Measurements from ENCODE around the gene PNKP. TPM values are rescaled to one million over a fixed set of nuclear protein-coding genes. Genes with fewer than 3 reads are reported as not detected.
A peak's percentile ranks its signal among the peaks of the same experiment; 100 is the strongest.

PNKP gene
- total RNA-seq, 1 donor from 2014 or later, result 69.3 TPM

- H3K4me3 ChIP-seq (ENCODE audit: low read depth, low read length), result peak overlapping the region; percentile 98
- no peak for DNase-seq (ENCODE audit: low read depth)
Measured at GRCh38 chr19:49875177-49875576, 7.8 kb upstream of the PNKP start.

GRCh38 chr19:49874503-49875157, 7.3 kb upstream of the PNKP start:
- Histone ChIP-seq H3K27me3 (ENCODE audit: control insufficient read depth, insufficient read depth, low read length) (no peaks in the 10 kb centered on the region), H3K4me3 (ENCODE audit: low read depth, low read length) (no peak overlapping the region), H3K36me3 (ENCODE audit: control insufficient read depth, insufficient read depth, low read length) (peaks cover 4% of the 10 kb centered on the region)
- no peak for TF ChIP-seq CTCF (IDR thresholded peaks at IDR 0.05; ENCODE audit: insufficient read depth, low read length, poor library complexity, severe bottlenecking)
- DNase-seq (ENCODE audit: low read depth), result no peak

More at GRCh38 chr19:49875177-49875576, 7.8 kb upstream of the PNKP start:
- no peak for TF ChIP-seq CTCF (IDR thresholded peaks at IDR 0.05; ENCODE audit: insufficient read depth, low read length, poor library complexity, severe bottlenecking)
- no peaks in the 10 kb centered on the region for H3K27me3 ChIP-seq (ENCODE audit: control insufficient read depth, insufficient read depth, low read length)
- peaks cover 4% of the 10 kb centered on the region for H3K36me3 ChIP-seq (ENCODE audit: control insufficient read depth, insufficient read depth, low read length)

GRCh38 chr19:49873834-49874233, 6.5 kb upstream of the PNKP start:
- no peak for TF ChIP-seq CTCF (IDR thresholded peaks at IDR 0.05; ENCODE audit: insufficient read depth, low read length, poor library complexity, severe bottlenecking)
- Histone ChIP-seq H3K27me3 (ENCODE audit: control insufficient read depth, insufficient read depth, low read length) (no peaks in the 10 kb centered on the region), H3K4me3 (ENCODE audit: low read depth, low read length) (no peak overlapping the region), H3K36me3 (ENCODE audit: control insufficient read depth, insufficient read depth, low read length) (peaks cover 4% of the 10 kb centered on the region)
- no peak for DNase-seq (ENCODE audit: low read depth)

- Histone ChIP-seq H3K4me3 (ENCODE audit: low read depth, low read length) (no peak overlapping the region), H3K27me3 (ENCODE audit: control insufficient read depth, insufficient read depth, low read length) (no peaks in the 10 kb centered on the region), H3K36me3 (ENCODE audit: control insufficient read depth, insufficient read depth, low read length) (peaks cover 4% of the 10 kb centered on the region)
- no peak for DNase-seq (ENCODE audit: low read depth)
- no peak for TF ChIP-seq CTCF (IDR thresholded peaks at IDR 0.05; ENCODE audit: insufficient read depth, low read length, poor library complexity, severe bottlenecking)
Measured at GRCh38 chr19:49873129-49873521, 5.7 kb upstream of the PNKP start.

- no peak for DNase-seq (ENCODE audit: low read depth)
- no peak overlapping the region for H3K4me3 ChIP-seq (ENCODE audit: low read depth, low read length)
- H3K36me3 ChIP-seq (ENCODE audit: control insufficient read depth, insufficient read depth, low read length), result peaks cover 4% of the 10 kb centered on the region
- no peak for TF ChIP-seq CTCF (IDR thresholded peaks at IDR 0.05; ENCODE audit: insufficient read depth, low read length, poor library complexity, severe bottlenecking)
- H3K27me3 ChIP-seq (ENCODE audit: control insufficient read depth, insufficient read depth, low read length), result no peaks in the 10 kb centered on the region
Measured at GRCh38 chr19:49872245-49873128, 5.1 kb upstream of the PNKP start.
